ENCODE measurements around the gene TEKTIP1. TPM values are rescaled to one million over a fixed set of nuclear protein-coding genes. Genes with fewer than 3 reads are reported as not detected.

Gene TEKTIP1
- total RNA-seq, 1 experiment from 2014 or later = 2.7 TPM

GRCh38 chr19:3524904-3525451, 14.0 kb upstream of the TEKTIP1 start:
- TF ChIP-seq, protein P1, sequence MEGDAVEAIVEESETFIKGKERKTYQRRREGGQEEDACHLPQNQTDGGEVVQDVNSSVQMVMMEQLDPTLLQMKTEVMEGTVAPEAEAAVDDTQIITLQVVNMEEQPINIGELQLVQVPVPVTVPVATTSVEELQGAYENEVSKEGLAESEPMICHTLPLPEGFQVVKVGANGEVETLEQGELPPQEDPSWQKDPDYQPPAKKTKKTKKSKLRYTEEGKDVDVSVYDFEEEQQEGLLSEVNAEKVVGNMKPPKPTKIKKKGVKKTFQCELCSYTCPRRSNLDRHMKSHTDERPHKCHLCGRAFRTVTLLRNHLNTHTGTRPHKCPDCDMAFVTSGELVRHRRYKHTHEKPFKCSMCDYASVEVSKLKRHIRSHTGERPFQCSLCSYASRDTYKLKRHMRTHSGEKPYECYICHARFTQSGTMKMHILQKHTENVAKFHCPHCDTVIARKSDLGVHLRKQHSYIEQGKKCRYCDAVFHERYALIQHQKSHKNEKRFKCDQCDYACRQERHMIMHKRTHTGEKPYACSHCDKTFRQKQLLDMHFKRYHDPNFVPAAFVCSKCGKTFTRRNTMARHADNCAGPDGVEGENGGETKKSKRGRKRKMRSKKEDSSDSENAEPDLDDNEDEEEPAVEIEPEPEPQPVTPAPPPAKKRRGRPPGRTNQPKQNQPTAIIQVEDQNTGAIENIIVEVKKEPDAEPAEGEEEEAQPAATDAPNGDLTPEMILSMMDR (IDR thresholded peaks at IDR 0.05; ENCODE audit: unreplicated experiment) = no peak
- H3K4me3 Mint-ChIP-seq (ENCODE audit: low read depth, unreplicated experiment) = no peak overlapping the region
- CTCF ChIA-PET = no interaction called here
- no peaks in the 10 kb centered on the region for H3K4me1 Mint-ChIP-seq (ENCODE audit: low read depth, unreplicated experiment)
- intact Hi-C loops (cut with micrococcal nuclease; ENCODE audit: unreplicated experiment) = no loop called here
- H3K27me3 Mint-ChIP-seq (ENCODE audit: unreplicated experiment) = no peaks in the 10 kb centered on the region
- H3K9me3 Mint-ChIP-seq (ENCODE audit: low read depth, unreplicated experiment) = no peaks in the 10 kb centered on the region
- peaks cover 19% of the 10 kb centered on the region for H3K36me3 Mint-ChIP-seq (ENCODE audit: insufficient read depth, unreplicated experiment)
- no peak overlapping the region for H3K27ac Mint-ChIP-seq (ENCODE audit: unreplicated experiment)
- BruUV-seq (replicated peaks) = no TSS peak
- no peak for DNase-seq

DNA sequence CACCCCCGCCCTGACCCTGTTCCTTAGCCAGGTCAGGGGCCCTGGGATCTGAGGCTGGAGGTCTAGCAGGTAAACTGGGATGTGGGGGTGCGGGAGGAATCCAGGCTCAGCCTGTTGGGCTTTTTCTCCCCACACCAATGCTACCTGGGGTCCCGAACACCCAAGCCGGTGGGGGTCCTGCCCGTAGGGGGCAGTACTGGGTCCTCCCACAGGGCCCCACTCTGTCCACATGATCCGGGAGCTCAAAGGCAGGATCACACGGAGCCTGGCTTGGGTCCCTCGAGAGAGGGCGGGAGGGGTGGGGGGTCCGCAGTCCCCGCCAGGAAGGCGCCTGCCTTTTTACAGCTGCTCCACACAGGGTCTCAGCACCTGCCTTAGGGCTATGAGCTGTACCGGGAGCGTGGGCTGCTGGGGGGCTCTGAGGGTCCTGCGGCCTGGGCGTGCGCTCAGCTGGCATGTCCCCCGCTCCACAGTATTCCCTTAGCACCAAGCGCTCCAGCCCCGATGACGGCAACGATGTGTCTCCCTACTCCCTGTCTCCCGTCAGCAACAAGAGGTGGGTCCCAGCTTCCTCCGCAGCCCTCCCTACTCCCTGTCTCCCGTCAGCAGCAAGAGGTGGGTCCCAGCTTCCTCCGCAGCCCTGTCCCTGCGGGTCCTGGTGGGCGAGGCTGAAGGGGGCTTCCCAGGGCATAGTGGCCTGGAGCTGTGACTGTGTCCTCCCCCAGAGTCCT, 12.3 kb upstream of the TEKTIP1 start:
- H3K4me1 Mint-ChIP-seq (ENCODE audit: low read depth, unreplicated experiment) = no peaks in the 10 kb centered on the region
- CTCF ChIA-PET = interaction anchor here (0.9 kb wide), 1 partner anchor 10 kb away, joined by 3 read pairs; no protein-coding TSS in a partner anchor
- intact Hi-C loops (cut with micrococcal nuclease; ENCODE audit: unreplicated experiment) = no loop called here
- no peak overlapping the region for H3K27ac Mint-ChIP-seq (ENCODE audit: unreplicated experiment)
- no TSS peak for BruUV-seq (replicated peaks)
- peaks cover 23% of the 10 kb centered on the region for H3K36me3 Mint-ChIP-seq (ENCODE audit: insufficient read depth, unreplicated experiment)
- no peaks in the 10 kb centered on the region for H3K9me3 Mint-ChIP-seq (ENCODE audit: low read depth, unreplicated experiment)
- no peaks in the 10 kb centered on the region for H3K27me3 Mint-ChIP-seq (ENCODE audit: unreplicated experiment)
- no peak overlapping the region for H3K4me3 Mint-ChIP-seq (ENCODE audit: low read depth, unreplicated experiment)
- DNase-seq = no peak
- TF ChIP-seq, protein P1 (IDR thresholded peaks at IDR 0.05; ENCODE audit: unreplicated experiment) = peak; percentile 25

- Mint-ChIP-seq H3K4me3 (ENCODE audit: low read depth, unreplicated experiment) (no peak overlapping the region), H3K27me3 (ENCODE audit: unreplicated experiment) (no peaks in the 10 kb centered on the region), H3K4me1 (ENCODE audit: low read depth, unreplicated experiment) (no peaks in the 10 kb centered on the region), H3K9me3 (ENCODE audit: low read depth, unreplicated experiment) (no peaks in the 10 kb centered on the region), H3K27ac (ENCODE audit: unreplicated experiment) (no peak overlapping the region), H3K36me3 (ENCODE audit: insufficient read depth, unreplicated experiment) (peaks cover 23% of the 10 kb centered on the region)
- intact Hi-C loops (cut with micrococcal nuclease; ENCODE audit: unreplicated experiment) = no loop called here
- no TSS peak for BruUV-seq (replicated peaks)
- CTCF ChIA-PET = interaction anchor here (0.6 kb wide), 1 partner anchor 31 kb away, joined by 3 read pairs; no protein-coding TSS in a partner anchor
- TF ChIP-seq, protein P1 (IDR thresholded peaks at IDR 0.05; ENCODE audit: unreplicated experiment) = no peak
- no peak for DNase-seq
These were observed 11.6 kb upstream of the TEKTIP1 start for GRCh38 chr19:3527238-3527910.

- peaks cover 21% of the 10 kb centered on the region for H3K36me3 Mint-ChIP-seq (ENCODE audit: insufficient read depth, unreplicated experiment)
- intact Hi-C loops (cut with micrococcal nuclease; ENCODE audit: unreplicated experiment) = no loop called here
- CTCF ChIA-PET = interaction anchor here (0.6 kb wide), 2 partner anchors 30 to 162 kb away, joined by 3 read pairs; no protein-coding TSS in a partner anchor
- H3K4me1 Mint-ChIP-seq (ENCODE audit: low read depth, unreplicated experiment) = no peaks in the 10 kb centered on the region
- DNase-seq = no peak
- no peaks in the 10 kb centered on the region for H3K27me3 Mint-ChIP-seq (ENCODE audit: unreplicated experiment)
- no TSS peak for BruUV-seq (replicated peaks)
- H3K4me3 Mint-ChIP-seq (ENCODE audit: low read depth, unreplicated experiment) = no peak overlapping the region
- TF ChIP-seq, protein P1 (IDR thresholded peaks at IDR 0.05; ENCODE audit: unreplicated experiment) = no peak
- no peak overlapping the region for H3K27ac Mint-ChIP-seq (ENCODE audit: unreplicated experiment)
- H3K9me3 Mint-ChIP-seq (ENCODE audit: low read depth, unreplicated experiment) = no peaks in the 10 kb centered on the region
These were observed 10.9 kb upstream of the TEKTIP1 start for GRCh38 chr19:3528080-3528479.

Measured in Calu3 (cell line).